Measurements from ENCODE around the gene MX1.

GRCh38 chr21:41429305-41429704 is 3.3 kb downstream of the MX1 start:
- no peak for TF ChIP-seq EZH2 (IDR thresholded peaks at IDR 0.05)
- TF ChIP-seq CTCF (IDR thresholded peaks at IDR 0.05 in 2 of 3, conservative IDR thresholded peaks at IDR 0.05 in 1 of 3; ENCODE audit: borderline replicate concordance in 1 of 3, insufficient read depth in 1 of 3, low read depth in 2 of 3, low read length in 2 of 3): no peak
- no peak for TF ChIP-seq POLR2A (IDR thresholded peaks at IDR 0.05; ENCODE audit: borderline replicate concordance, extremely low read depth, insufficient read depth, insufficient read length)
- no peak for TF ChIP-seq RAD21 (IDR thresholded peaks at IDR 0.05; ENCODE audit: low read depth)
- no peak for TF ChIP-seq MAX (IDR thresholded peaks at IDR 0.05)
- TF ChIP-seq SP1 (IDR thresholded peaks at IDR 0.05; ENCODE audit: low read depth): no peak
- no peak for TF ChIP-seq JUND (IDR thresholded peaks at IDR 0.05)
- TF ChIP-seq CBX3 (IDR thresholded peaks at IDR 0.05; ENCODE audit: low read depth): no peak
- TF ChIP-seq ZFX (IDR thresholded peaks at IDR 0.05): no peak
- no peak for TF ChIP-seq SRF (IDR thresholded peaks at IDR 0.05; ENCODE audit: low read depth)
- TF ChIP-seq POLR2AphosphoS5 (IDR thresholded peaks at IDR 0.05; ENCODE audit: low read depth, low read length): no peak
- TF ChIP-seq YY1 (IDR thresholded peaks at IDR 0.05; ENCODE audit: extremely low read depth, insufficient replicate concordance, low read depth, low read length): no peak
- no peak for TF ChIP-seq EGR1 (IDR thresholded peaks at IDR 0.05; ENCODE audit: low read depth)
